Fibroblast of villous mesenchyme (primary cell): ENCODE measurements around the gene KRT73. TPM values are rescaled to one million over a fixed set of nuclear protein-coding genes. Genes with fewer than 3 reads are reported as not detected.

ENCODE experiments used
- DNase-seq: peaks from one replicate; pipeline ENCODE4 v3.0.0-alpha.2; 2010; ENCODE audit warnings: low read depth
- H3K4me3 ChIP-seq: 2 replicates; pipeline ENCODE4 v1.5.1; 2011; ENCODE audit warnings: low read depth, mild to moderate bottlenecking, low read length
- CTCF ChIP-seq: IDR thresholded peaks from 2 replicates; pipeline ENCODE4 v1.5.1; 2012; ENCODE audit warnings: low read depth, mild to moderate bottlenecking, low read length; ENCODE audit not compliant: insufficient read depth
- total RNA-seq: library from RNA; depleted of rRNA; stranded (reverse); fragments of >200 nt; gene quantifications from 2 replicates; pipeline ENCODE4 v1.2.3, GENCODE V29; 2012

KRT73 gene
- total RNA-seq, 1 donor, result not detected

- no peak overlapping the region for H3K4me3 ChIP-seq
- no peak for DNase-seq
- no peak for TF ChIP-seq CTCF
Measured at GRCh38 chr12:52661668-52662067, 43.3 kb upstream of the KRT73 start.

- no peak for TF ChIP-seq CTCF
- no peak for DNase-seq
- no peak overlapping the region for H3K4me3 ChIP-seq
Measured at GRCh38 chr12:52660934-52661499, 42.7 kb upstream of the KRT73 start.

GRCh38 chr12:52659951-52660350, 41.6 kb upstream of the KRT73 start:
- TF ChIP-seq CTCF, result no peak
- H3K4me3 ChIP-seq, result no peak overlapping the region
- DNase-seq, result no peak

- DNase-seq, result no peak
- no peak for TF ChIP-seq CTCF
Measured at GRCh38 chr12:52659395-52659794, 41.0 kb upstream of the KRT73 start.

GRCh38 chr12:52658196-52658595, 39.8 kb upstream of the KRT73 start:
- TF ChIP-seq CTCF, result no peak
- DNase-seq, result no peak
- no peak overlapping the region for H3K4me3 ChIP-seq

More at GRCh38 chr12:52659395-52659794, 41.0 kb upstream of the KRT73 start:
- H3K4me3 ChIP-seq, result no peak overlapping the region

GRCh38 chr12:52657250-52657902, 39.0 kb upstream of the KRT73 start:
- no peak for DNase-seq
- no peak overlapping the region for H3K4me3 ChIP-seq
- TF ChIP-seq CTCF, result no peak

GRCh38 chr12:52656616-52657015, 38.3 kb upstream of the KRT73 start:
- H3K4me3 ChIP-seq, result no peak overlapping the region
- TF ChIP-seq CTCF, result no peak
- no peak for DNase-seq
